Measurements from ENCODE around the gene BAD. TPM values are rescaled to one million over a fixed set of nuclear protein-coding genes. Genes with fewer than 3 reads are reported as not detected.
"Not testable (repeated sequence)": the region's sequence is repeated elsewhere in the genome, so short reads cannot be mapped to it uniquely, and the experiment has no call there.

BAD gene
- total RNA-seq, 3 donors from 2014 or later = 56.8 to 90.9 (median 75.4) TPM

DNA sequence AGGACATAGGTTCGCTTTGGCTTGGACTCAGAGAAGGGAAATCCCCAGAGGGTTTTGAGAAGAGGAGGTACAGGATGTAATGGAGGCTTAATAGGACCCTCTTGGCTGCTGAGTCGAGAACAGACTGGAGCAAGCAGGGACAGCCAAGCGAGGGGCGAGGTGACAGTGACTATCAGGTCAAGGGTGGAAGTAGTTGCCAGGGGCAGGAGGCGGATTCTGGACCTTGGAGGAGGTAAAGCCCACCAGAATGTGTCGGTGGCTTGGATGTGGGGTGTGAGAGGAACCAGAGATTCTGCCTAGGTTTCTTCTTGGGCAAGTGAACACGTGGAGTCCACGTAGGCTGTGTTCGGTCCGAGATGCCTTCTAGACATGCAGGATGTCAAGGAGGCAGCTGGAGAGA lies 28.5 kb upstream of the BAD start:
- H3K4me1 ChIP-seq (ENCODE audit: low read depth) = peaks cover 10% of the 10 kb centered on the region
- TF ChIP-seq, protein P1, sequence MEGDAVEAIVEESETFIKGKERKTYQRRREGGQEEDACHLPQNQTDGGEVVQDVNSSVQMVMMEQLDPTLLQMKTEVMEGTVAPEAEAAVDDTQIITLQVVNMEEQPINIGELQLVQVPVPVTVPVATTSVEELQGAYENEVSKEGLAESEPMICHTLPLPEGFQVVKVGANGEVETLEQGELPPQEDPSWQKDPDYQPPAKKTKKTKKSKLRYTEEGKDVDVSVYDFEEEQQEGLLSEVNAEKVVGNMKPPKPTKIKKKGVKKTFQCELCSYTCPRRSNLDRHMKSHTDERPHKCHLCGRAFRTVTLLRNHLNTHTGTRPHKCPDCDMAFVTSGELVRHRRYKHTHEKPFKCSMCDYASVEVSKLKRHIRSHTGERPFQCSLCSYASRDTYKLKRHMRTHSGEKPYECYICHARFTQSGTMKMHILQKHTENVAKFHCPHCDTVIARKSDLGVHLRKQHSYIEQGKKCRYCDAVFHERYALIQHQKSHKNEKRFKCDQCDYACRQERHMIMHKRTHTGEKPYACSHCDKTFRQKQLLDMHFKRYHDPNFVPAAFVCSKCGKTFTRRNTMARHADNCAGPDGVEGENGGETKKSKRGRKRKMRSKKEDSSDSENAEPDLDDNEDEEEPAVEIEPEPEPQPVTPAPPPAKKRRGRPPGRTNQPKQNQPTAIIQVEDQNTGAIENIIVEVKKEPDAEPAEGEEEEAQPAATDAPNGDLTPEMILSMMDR (IDR thresholded peaks at IDR 0.05) = no peak
- no peak for ATAC-seq
- DNase-seq = peak in 1 of 3 donors; percentile 31
- no peak overlapping the region for H3K4me3 ChIP-seq
- peaks cover 6% of the 10 kb centered on the region for H3K36me3 ChIP-seq (ENCODE audit: low read depth)
- intact Hi-C loops (cut with DNase I, micrococcal nuclease) = no loop called here
- no peaks in the 10 kb centered on the region for H3K9me3 ChIP-seq

DNA sequence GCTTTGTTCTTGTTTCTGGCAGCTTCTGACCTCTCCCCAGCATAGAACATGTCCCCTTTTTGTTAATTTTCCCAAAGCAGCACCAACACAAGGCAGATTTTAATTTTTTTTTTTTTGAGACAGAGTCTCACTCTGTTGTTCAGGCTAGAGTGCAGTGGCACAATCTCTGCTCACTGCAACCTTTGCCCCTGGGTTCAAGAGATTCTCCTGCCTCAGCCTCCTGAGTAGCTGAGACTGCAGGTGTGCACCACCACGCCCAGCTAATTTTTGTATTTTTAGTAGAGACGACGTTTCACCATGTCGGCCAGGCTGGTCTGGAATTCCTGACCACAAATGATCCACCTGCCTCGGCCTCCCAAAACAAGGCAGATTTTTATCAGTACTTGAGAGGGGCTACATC lies 23.3 kb upstream of the BAD start:
- not testable (repeated sequence) for ATAC-seq; H3K4me3 ChIP-seq; H3K9me3 ChIP-seq; H3K36me3 ChIP-seq (ENCODE audit: low read depth); DNase-seq
- intact Hi-C loops (cut with DNase I, micrococcal nuclease) = loop anchor here in 1 of 2 donors (10.0 kb wide), 1 partner anchor 103 kb away; the partner anchor contains the start of gene FERMT3
- H3K4me1 ChIP-seq (ENCODE audit: low read depth) = peaks cover 24% of the 10 kb centered on the region

DNA sequence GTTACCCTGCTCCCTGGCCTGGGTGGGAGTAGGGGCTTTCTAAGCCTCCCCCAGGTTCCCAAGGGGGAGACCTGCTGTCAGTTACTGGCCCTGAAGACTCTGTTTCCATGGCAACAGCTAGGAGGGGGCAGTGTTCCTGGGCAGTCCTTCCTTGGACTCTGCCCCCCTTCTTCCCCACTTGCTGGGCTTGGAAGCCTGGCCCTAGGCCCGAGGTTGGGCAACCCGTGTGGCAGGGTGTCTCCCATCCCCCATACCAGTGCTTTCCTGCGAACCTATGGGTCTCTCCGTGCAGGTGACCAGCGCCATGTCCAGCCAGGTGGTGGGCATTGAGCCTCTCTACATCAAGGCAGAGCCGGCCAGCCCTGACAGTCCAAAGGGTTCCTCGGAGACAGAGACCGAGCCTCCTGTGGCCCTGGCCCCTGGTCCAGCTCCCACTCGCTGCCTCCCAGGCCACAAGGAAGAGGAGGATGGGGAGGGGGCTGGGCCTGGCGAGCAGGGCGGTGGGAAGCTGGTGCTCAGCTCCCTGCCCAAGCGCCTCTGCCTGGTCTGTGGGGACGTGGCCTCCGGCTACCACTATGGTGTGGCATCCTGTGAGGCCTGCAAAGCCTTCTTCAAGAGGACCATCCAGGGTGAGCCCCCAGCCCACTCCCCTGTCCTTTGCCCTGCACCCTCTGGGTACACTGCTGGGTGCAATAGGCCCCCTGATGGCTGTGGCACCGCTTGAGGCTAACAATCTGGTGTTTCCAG lies 22.6 kb upstream of the BAD start:
- intact Hi-C loops (cut with DNase I, micrococcal nuclease) = loop anchor here in 1 of 2 donors (10.0 kb wide), 1 partner anchor 102 kb away; the partner anchor contains the start of gene FERMT3
- TF ChIP-seq, protein P1 (IDR thresholded peaks at IDR 0.05) = no peak
- ATAC-seq (no peak), DNase-seq (peak; percentile 56 to 76 (median 63))
- peak overlapping the region; percentile 78 for H3K4me3 ChIP-seq
- H3K36me3 ChIP-seq (ENCODE audit: low read depth) = no peaks in the 10 kb centered on the region
- H3K4me1 ChIP-seq (ENCODE audit: low read depth) = peaks cover 24% of the 10 kb centered on the region
- H3K9me3 ChIP-seq = no peaks in the 10 kb centered on the region

DNA sequence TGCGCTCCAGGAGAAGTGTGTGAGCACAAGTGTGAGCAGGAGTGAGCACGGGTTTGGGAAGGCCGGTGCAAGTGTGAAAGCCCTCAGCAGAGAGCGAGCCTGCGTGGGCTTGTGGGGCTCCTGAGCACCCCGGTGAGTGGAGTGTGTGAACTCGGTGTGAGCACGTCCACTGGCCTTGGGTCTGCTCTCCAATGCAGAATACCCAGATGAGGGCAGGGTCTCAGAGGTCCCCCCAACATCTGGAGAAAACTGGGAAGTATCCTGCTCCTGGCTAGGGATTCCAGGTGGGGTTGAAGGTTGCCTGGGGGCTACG lies 22.1 kb upstream of the BAD start:
- DNase-seq (no peak), ATAC-seq (no peak)
- no peaks in the 10 kb centered on the region for H3K36me3 ChIP-seq (ENCODE audit: low read depth)
- H3K9me3 ChIP-seq = no peaks in the 10 kb centered on the region
- H3K4me3 ChIP-seq = peak overlapping the region; percentile 78
- intact Hi-C loops (cut with DNase I, micrococcal nuclease) = loop anchor here in 1 of 2 donors (10.0 kb wide), 1 partner anchor 102 kb away; the partner anchor contains the start of gene FERMT3
- TF ChIP-seq, protein P1 (IDR thresholded peaks at IDR 0.05) = no peak
- H3K4me1 ChIP-seq (ENCODE audit: low read depth) = peaks cover 24% of the 10 kb centered on the region

DNA sequence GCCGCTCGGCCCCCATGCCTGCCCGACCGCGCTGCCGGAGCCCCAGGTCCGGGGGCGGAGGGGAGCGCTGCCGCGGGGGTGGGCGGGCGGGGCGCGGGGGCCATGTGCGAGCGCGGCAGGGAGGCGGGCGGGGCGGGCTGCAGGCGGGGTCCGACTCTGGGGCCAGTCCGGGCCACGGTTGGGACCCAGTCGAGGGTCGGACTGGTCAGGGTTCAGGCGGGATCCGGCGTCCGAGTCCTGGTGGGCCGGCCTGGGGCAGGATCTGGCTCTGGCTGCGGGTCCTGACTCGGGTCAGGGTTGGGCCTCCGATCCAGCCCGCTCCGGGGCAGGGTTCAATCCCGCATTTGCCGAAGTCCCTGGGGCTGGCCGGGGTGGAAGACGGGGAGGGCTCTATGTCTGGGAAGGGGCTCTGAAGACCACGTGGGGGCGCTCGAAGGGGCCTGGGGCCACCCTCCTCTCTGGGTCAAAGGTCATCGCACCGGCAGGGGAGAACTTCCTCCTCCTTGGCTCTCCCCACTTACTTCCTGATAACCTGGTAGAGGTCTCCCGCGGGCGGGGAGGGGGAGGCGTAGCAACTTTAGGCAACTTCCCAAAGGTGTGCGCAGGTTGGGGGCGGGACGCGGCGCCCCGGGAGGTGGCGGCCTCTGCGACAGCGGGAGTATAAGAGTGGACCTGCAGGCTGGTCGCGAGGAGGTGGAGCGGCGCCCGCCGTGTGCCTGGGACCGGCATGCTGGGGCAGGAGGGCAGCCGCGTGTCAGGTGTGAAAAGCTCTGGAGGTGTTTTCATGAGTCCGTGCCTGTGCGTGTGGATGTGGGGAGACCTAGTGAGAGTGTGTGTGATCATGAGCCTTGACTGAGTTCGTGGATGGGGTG lies 21.5 kb upstream of the BAD start:
- peak; percentile 89 to 94 (median 90) for DNase-seq
- peaks cover 27% of the 10 kb centered on the region for H3K4me1 ChIP-seq (ENCODE audit: low read depth)
- H3K9me3 ChIP-seq = no peaks in the 10 kb centered on the region
- ATAC-seq = peak; percentile 51
- TF ChIP-seq, protein P1 (IDR thresholded peaks at IDR 0.05) = peak; percentile 22
- peak overlapping the region; percentile 78 for H3K4me3 ChIP-seq
- no peaks in the 10 kb centered on the region for H3K36me3 ChIP-seq (ENCODE audit: low read depth)
- intact Hi-C loops (cut with DNase I, micrococcal nuclease) = loop anchor here in 1 of 2 donors (10.0 kb wide), 1 partner anchor 101 kb away; the partner anchor contains the start of gene FERMT3

Measured in mucosa of descending colon (tissue), 3 donors.